ENCODE measurements around the gene CYP19A1.
"Not testable (repeated sequence)": the region's sequence is repeated elsewhere in the genome, so short reads cannot be mapped to it uniquely, and the experiment has no call there.

CYP19A1 gene

DNA sequence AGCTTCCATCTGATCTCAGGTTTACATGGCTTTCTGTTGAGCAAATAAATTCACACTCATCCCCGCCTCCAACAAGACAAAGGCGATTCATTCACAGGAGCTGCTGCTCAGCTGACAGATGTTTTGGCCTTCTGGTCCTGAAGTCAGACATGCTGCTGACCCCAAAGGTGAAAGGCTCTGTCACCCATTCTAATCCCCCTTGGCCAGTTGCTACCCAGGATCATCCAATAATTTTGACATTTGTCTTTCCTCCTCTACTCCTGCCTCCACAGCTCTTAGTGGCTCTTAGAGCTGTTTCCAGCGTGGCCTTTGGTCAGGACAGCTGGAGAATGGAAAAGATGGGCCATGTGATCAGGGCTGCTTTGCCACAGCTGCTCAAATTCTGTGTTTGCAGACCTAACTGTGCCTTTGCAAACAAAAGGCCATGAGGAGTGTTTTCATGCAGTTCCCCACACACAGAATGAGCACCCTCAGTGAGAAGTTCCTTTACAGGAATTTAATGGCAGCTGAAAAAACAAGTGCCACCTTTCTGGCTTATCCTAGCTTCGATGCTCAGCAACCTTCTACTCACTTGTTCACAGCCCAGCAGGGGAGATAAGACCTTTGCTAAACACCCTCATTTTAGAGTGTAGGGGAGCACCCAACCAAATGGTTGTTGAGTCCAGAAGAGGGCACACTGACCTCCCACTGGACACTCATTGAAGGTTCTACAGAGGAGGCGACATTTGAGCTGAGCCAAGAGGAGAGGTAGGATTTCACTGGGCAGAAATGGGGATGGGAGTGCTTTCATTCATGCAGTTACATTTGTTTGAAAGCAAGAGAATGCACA is 39.0 kb downstream of the CYP19A1 start:
- peak in 14 of 56 donors; percentile 9 to 57 (median 32) for DNase-seq

- DNase-seq, result peak in 2 of 56 donors; percentile 11 to 22
These were observed 39.8 kb downstream of the CYP19A1 start for GRCh38 chr15:51298620-51299019.

GRCh38 chr15:51290720-51291119 is 47.7 kb downstream of the CYP19A1 start:
- DNase-seq, result no peak

GRCh38 chr15:51289290-51289689 is 49.1 kb downstream of the CYP19A1 start:
- no peak for DNase-seq

DNA sequence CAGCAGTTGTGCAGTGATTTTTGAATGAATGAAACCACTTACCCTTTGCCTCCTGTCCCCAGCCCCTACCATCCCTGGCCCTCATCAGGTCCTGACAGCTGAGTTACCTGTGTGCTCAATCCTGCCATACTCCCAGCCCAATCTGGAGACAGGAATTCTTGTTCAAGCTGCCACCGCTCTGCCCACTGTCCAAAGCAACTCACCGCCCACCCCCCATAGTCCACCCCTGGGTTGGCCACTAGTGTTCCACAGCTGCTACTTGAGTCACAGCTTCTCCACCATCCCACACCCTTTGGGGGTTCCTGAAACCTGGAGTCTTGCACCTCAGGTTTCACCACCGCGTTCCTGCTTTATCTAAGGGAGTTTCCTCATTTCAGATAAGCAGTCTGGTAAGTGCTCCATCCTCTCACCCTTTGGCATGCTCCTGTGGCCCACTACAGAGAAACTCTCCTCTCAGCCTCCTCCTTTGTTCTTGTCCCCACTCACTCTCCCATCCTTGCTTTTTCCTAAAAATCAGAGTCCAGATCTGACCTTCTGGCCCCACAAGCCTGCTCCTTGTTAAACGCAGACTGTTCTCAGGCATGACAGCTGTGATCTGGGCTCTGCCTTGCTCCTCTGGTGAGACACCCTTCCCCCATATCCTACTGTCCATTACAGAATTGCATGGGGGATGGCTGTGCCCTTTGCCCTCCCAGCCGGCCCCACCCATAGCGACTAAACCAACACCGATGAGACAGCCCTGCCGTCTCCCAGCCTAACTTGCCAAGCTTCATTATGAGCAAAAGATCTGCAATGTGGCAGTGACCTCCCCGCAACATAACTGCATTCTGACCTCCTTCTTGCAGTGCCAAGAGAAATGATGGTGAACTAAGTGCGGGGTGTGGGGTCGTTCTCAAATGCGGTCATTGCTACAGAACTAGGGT is 50.0 kb downstream of the CYP19A1 start:
- no peak for DNase-seq

DNA sequence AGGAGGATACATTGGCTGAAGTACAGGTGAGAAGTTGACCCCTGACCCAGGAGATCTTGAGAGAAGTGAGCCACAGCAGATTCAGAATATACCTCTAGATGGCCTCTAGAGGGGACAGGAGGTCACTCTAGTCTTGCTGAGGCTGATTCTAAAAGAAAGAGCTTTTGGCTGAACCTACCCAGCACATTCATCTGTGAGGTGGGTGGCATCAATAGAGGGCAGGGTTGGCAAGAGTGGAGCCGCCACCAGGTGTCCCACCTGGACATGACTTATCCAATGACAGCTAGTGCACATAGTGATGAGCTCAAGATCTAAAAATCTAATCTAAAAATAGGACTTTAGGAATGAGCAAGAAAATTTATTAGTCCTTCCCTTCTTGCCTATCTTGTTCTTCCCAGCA is 51.6 kb downstream of the CYP19A1 start:
- peak in 1 of 56 donors; percentile 19 for DNase-seq

DNA sequence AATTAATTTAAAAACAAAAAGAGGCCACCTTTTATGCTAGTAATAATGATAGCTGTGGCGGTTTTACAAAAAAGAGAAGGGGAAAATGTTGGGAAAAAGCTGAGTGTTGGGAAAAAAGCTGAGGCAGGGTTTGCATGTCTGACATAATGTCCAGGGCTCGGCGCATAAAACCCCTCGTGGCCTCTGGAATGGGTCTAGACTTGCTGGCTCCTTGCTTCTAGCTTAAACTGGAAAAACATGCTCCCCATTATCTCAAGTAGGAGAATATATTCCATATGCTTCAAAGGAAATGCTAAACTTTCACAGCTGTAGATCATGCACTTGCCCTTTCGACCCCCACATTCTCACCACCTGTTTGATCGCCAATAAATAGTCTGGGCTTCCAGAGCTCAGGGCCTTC is 53.0 kb downstream of the CYP19A1 start:
- no peak for DNase-seq

DNA sequence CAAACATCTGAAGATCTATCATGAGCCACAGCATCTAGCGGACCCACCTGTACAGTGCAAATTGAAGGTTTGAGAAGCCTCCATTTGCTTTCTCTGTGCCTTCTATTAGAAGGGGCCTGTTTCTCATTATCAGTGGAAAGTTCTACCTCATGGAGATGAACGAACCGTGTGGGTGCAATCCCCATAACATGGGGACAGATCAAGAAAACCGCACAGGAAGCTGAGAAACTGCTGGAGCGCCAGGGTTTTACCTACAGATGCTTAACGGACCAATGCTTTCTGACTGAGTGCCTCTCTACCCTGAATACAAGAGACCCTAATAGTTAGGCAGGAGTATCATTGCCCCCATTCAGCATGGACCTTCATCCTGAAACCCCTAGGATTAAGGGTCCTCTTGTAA is 53.5 kb downstream of the CYP19A1 start:
- DNase-seq, result no peak

- no peak for DNase-seq
These were observed 55.4 kb downstream of the CYP19A1 start for GRCh38 chr15:51283026-51283425.

DNA sequence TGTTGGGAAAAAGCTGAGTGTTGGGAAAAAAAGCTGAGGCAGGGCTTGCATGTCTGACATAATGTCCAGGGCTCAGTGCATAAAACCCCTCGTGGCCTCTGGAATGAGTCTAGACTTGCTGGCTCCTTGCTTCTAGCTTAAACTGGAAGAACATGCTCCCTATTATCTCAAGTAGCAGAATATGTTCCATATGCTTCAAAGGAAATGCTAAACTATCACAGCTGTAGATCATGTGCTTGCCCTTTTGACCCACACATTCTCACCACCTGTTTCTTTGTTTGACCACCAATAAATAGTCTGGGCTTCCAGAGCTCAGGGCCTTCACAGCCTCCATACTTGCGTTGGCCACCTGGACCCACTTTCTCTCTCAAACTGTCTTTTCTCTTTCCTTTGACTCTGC is 56.2 kb downstream of the CYP19A1 start:
- DNase-seq, result not testable (repeated sequence)

DNA sequence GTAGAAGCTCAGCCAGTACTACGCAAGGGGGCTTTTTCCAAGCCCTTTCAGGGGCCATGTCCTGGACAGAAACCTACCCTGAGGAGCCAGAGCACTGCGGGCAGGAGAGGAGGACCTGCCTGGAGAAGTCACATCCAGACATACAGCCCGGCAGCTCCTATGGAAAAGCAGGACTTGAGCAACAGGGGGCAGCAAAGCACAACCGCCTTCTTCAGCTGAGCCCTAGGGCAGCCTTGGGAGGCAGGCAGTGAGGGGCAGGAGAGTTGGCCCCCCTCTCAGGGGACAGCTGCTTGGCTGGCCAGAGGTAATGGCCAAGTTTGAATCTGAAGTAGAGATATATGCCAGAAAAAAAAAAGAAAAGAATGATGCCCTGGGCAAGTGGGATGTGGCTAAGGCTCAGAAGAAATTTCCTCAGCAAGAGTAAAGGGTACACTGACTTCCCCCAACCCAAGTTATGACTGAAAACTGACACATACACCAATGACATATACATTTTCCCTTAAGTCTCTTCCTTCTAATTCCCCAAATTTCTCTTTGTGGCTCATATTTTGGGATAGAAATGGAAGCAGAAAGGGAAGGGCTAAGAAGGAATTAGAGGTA is 56.9 kb downstream of the CYP19A1 start:
- peak in 52 of 56 donors; percentile 13 to 88 (median 58) for DNase-seq

GRCh38 chr15:51280838-51281237 is 57.6 kb downstream of the CYP19A1 start:
- DNase-seq, result no peak

DNA sequence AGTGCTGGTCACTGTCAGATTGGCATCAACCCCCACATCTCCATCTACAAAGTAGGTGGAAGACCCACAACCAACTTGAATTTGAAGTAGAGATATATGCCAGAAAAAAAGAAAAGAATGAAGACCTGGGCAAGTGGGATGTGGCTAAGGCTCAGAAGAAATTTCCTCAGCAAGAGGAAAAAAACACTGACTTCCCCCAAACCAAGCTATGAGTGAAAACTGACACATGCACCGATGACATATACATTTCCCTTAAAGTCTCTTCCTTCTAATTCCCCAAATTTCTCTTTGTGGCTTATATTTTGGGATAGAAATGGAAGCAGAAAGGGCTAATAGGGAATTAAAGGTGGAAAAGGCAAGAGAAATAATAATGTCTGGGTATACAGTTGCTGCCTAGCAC is 59.0 kb downstream of the CYP19A1 start:
- DNase-seq, result no peak

GRCh38 chr15:51277101-51277500 is 61.3 kb downstream of the CYP19A1 start:
- no peak for DNase-seq

DNA sequence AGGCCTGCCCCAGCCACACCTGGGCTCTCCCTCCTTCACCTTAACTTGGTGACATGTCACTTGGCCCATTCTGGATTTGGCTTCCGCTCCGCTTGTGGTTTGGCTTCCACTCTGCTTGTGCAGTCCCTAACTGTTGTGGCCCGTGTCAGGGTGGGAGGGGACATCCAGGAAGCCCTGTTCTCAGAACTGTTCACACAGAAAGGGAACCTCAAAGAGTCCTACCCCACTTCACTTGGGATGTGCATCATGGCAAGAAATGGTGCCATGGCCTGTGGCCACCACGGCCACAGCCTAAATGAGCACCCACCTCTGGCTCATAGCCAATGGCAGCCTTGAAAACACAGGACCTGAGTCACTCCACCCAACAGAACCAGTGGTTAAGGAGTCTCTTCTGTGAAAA is 63.4 kb downstream of the CYP19A1 start:
- DNase-seq, result no peak

DNA sequence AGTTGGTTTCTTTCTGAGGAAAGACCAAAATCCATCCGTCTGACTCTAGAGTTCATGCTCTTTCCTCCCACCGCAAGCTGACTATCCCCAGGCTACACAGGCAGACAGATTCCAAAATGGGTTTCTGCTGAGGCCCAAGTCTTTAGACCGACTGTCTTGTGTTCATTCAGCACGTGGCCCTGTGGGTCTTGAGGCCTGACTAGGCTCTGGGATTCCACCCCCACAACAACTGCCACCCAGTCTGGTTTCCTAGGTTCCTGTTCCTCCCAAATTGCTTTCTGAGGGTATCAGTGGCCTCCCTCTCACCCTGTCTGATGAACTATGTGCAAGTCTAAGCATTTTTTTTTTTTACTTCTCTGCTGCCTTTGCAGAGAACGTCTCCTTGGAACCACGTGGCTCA is 67.7 kb downstream of the CYP19A1 start:
- DNase-seq, result peak in 38 of 56 donors; percentile 4 to 70 (median 22)

DNA sequence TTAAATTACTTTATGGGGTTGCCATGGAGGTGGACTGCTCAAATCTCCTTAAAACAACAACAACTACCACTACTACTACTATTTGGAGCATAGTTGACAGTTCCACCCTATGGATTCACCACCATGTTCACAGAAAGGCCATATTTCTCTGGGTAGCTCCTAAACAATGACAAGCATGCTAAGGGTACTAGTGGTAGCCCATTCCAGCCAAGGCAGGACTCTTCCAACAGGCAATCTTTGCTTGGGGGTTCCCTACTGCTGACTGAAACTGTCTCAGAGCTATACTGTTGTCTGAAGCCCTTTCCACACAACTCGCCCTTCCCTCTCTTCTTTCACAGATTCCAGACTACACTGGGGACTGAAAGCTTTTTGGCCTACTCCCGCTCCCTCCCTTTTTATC is 68.9 kb downstream of the CYP19A1 start:
- DNase-seq, result no peak

GRCh38 chr15:51267703-51268083 is 70.7 kb downstream of the CYP19A1 start:
- DNase-seq, result peak in 24 of 56 donors; percentile 3 to 55 (median 24)

GRCh38 chr15:51267051-51267702 is 71.2 kb downstream of the CYP19A1 start:
- peak in 14 of 56 donors; percentile 5 to 65 (median 30) for DNase-seq

DNA sequence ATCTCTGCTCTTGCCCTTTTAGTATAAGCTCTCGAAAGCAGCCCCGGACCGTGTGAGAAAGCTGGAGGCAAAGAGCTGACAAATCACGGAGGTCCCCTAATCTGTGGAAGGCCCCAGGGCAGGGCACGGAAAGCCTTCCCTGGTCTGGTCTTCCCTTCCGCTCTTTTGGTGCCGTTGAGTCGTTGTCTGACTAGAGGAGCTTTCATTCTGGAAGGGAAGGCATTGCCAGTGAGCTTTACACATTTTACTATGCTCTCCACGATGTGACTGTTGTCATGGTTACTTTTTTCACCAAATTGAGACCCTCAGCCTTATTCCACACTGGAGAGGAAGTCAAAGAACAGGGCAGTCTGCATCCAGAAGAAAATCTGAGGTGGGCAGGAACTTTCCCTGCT is 71.7 kb downstream of the CYP19A1 start:
- DNase-seq, result peak in 11 of 56 donors; percentile 8 to 65 (median 28)

- no peak for DNase-seq
These were observed 73.3 kb downstream of the CYP19A1 start for GRCh38 chr15:51265037-51265555.

Data from amygdala (tissue), 56 donors.